GM23248 (cell line): Measurements from ENCODE around the gene ZNF708. TPM values are rescaled to one million over a fixed set of nuclear protein-coding genes. Genes with fewer than 3 reads are reported as not detected.

ENCODE experiments used
- DNase-seq: peaks from one replicate; pipeline ENCODE4 v3.0.0-alpha.2; 2015
- H2AFZ ChIP-seq: fragments of 200-600 bp; sonication (generic); 2 replicates; pipeline ENCODE4 v1.6.1; 2016; ENCODE audit warnings: antibody characterized with exemption
- H3F3A ChIP-seq: fragments of 200-600 bp; sonication (generic); 2 replicates; pipeline ENCODE4 v1.6.1; 2016; ENCODE audit warnings: mild to moderate bottlenecking, antibody characterized with exemption, mixed run types; ENCODE audit not compliant: insufficient read depth
- H3K27ac ChIP-seq: fragments of 200-600 bp; sonication (generic); 2 replicates; pipeline ENCODE4 v1.5.1; 2016; ENCODE audit warnings: mild to moderate bottlenecking
- H3K27me3 ChIP-seq: fragments of 200-600 bp; sonication (generic); replicated peaks from 2 replicates; pipeline ENCODE4 v1.6.1; 2016; ENCODE audit warnings: mild to moderate bottlenecking; ENCODE audit not compliant: insufficient read depth
- H3K36me3 ChIP-seq: fragments of 200-600 bp; sonication (generic); 2 replicates; pipeline ENCODE4 v1.6.1; 2016; ENCODE audit warnings: low read depth, mild to moderate bottlenecking
- H3K4me1 ChIP-seq: fragments of 200-600 bp; sonication (generic); 2 replicates; pipeline ENCODE4 v1.6.1; 2016; ENCODE audit warnings: mild to moderate bottlenecking; ENCODE audit not compliant: insufficient read depth
- H3K4me2 ChIP-seq: fragments of 200-600 bp; sonication (generic); one replicate; pipeline ENCODE4 v1.6.1; 2016; ENCODE audit warnings: mild to moderate bottlenecking; ENCODE audit not compliant: unreplicated experiment
- H3K4me3 ChIP-seq: fragments of 200-600 bp; sonication (generic); 2 replicates; pipeline ENCODE4 v1.5.1; 2016; ENCODE audit warnings: mild to moderate bottlenecking
- H3K79me2 ChIP-seq: fragments of 200-600 bp; sonication (generic); 2 replicates; pipeline ENCODE4 v1.6.1; 2016; ENCODE audit warnings: mild to moderate bottlenecking; ENCODE audit not compliant: insufficient read depth
- H3K9ac ChIP-seq: fragments of 200-600 bp; sonication (generic); 2 replicates; pipeline ENCODE4 v1.6.1; 2016; ENCODE audit warnings: mild to moderate bottlenecking
- H3K9me2 ChIP-seq: fragments of 200-600 bp; sonication (generic); 2 replicates; pipeline ENCODE4 v1.6.1; 2016; ENCODE audit warnings: mixed run types, mild to moderate bottlenecking, moderate library complexity; ENCODE audit not compliant: insufficient read depth
- H3K9me3 ChIP-seq: fragments of 200-600 bp; sonication (generic); one replicate; pipeline ENCODE4 v1.6.1; 2017; ENCODE audit warnings: low read depth
- H4K20me1 ChIP-seq: fragments of 200-600 bp; sonication (generic); 2 replicates; pipeline ENCODE4 v1.6.0; 2016; ENCODE audit not compliant: insufficient read depth
- EZH2 ChIP-seq: fragments of 200-600 bp; sonication (generic); IDR thresholded peaks from 2 replicates; pipeline ENCODE4 v1.6.1; 2018; ENCODE audit warnings: antibody characterized with exemption, mild to moderate bottlenecking; ENCODE audit not compliant: insufficient read depth, poor library complexity, severe bottlenecking
- EZH2phosphoT487 ChIP-seq: fragments of 200-600 bp; sonication (generic); IDR thresholded peaks from 2 replicates; pipeline ENCODE4 v1.6.1; 2018; ENCODE audit warnings: antibody characterized with exemption, moderate library complexity, mild to moderate bottlenecking, low read depth; ENCODE audit not compliant: insufficient read depth
- WGBS, 2 experiments: methylation state at CpG; one replicate each; pipeline ENCODE4 v1.1.6; 2015 to 2017; ENCODE audit warnings: low lambda C conversion rate in 2 of 2, low coverage in 1 of 2; ENCODE audit errors: missing lambda C conversion rate in 2 of 2; 5-methylcytosine and 5-hydroxymethylcytosine counted together
- in situ Hi-C: fragments of 300-500 bp; cut with MboI; formaldehyde crosslinking; loops from 2 replicates; pipeline ENCODE4 v1.15.0; 2020
- polyA plus RNA-seq: library from polyadenylated mRNA; unstranded; fragments of >200 nt; fragmentation: Nextera tagmentation; extraction: Ambion mirVana; gene quantifications from 2 replicates; pipeline ENCODE4 v1.2.1, GENCODE V29; 2016
- total RNA-seq: library from RNA; depleted of rRNA; stranded (reverse); fragments of >200 nt; shearing (Covaris generic); gene quantifications from 2 replicates; pipeline ENCODE4 v1.2.3, GENCODE V29; 2014

Gene ZNF708
- total and polyA plus RNA-seq, 2 experiments from 2014 or later = 2.1 to 3.0 TPM

- Histone ChIP-seq H2AFZ (no peak overlapping the region), H3K36me3 (no peaks in the 10 kb centered on the region), H3K9me2 (no peaks in the 10 kb centered on the region), H3F3A (no peaks in the 10 kb centered on the region), H3K79me2 (no peaks in the 10 kb centered on the region), H3K27ac (no peak overlapping the region), H3K27me3 (no peaks in the 10 kb centered on the region), H3K4me2 (no peak overlapping the region), H4K20me1 (no peaks in the 10 kb centered on the region), H3K4me1 (no peaks in the 10 kb centered on the region), H3K9ac (no peak overlapping the region), H3K9me3 (no peaks in the 10 kb centered on the region), H3K4me3 (no peak overlapping the region)
- in situ Hi-C loops = no loop called here
- no peak for DNase-seq
- 60 to 64% methylated on average over 2 of the region's 2 CpGs for WGBS, 2 experiments
- TF ChIP-seq EZH2 (no peak), EZH2phosphoT487 (no peak)
Measured at GRCh38 chr19:21335721-21336120, 6.5 kb upstream of the ZNF708 start.

- H3K9ac ChIP-seq = peak overlapping the region; percentile 100
- H3K9me3 ChIP-seq = peaks cover 2% of the 10 kb centered on the region
- no peak for TF ChIP-seq EZH2phosphoT487
- TF ChIP-seq EZH2 = no peak
- DNase-seq = no peak
- peaks cover 11% of the 10 kb centered on the region; the same call in 1 of the 2 replicates for H3F3A ChIP-seq
- peak overlapping the region; percentile 96 for H3K4me3 ChIP-seq
- peaks cover 12% of the 10 kb centered on the region for H3K4me1 ChIP-seq
- peaks cover 54% of the 10 kb centered on the region for H3K79me2 ChIP-seq
- no peaks in the 10 kb centered on the region for H4K20me1 ChIP-seq
- H3K27me3 ChIP-seq = no peaks in the 10 kb centered on the region
- 3 to 6% methylated on average over 6 of the region's 6 CpGs for WGBS, 2 experiments
- in situ Hi-C loops = no loop called here
- H3K9me2 ChIP-seq = no peaks in the 10 kb centered on the region
- H3K27ac ChIP-seq = peak overlapping the region; percentile 99
- H3K36me3 ChIP-seq = 0 out of 2 replicates have a peak, but pooled peaks cover 4% of the 10 kb centered on the region
- peak overlapping the region; percentile 92 for H2AFZ ChIP-seq
- H3K4me2 ChIP-seq = peak overlapping the region; percentile 98
Measured at GRCh38 chr19:21328406-21328805, 804 bp downstream of the ZNF708 start.

GRCh38 chr19:21326169-21326568 is 3.0 kb downstream of the ZNF708 start:
- H3K9me3 ChIP-seq = peaks cover 2% of the 10 kb centered on the region
- H3K4me1 ChIP-seq = peaks cover 33% of the 10 kb centered on the region
- peaks cover 74% of the 10 kb centered on the region for H3K79me2 ChIP-seq
- no peak overlapping the region for H3K27ac ChIP-seq
- WGBS, 2 experiments = 85 to 88% methylated on average over 2 of the region's 2 CpGs
- H2AFZ ChIP-seq = no peak overlapping the region
- H3K27me3 ChIP-seq = no peaks in the 10 kb centered on the region
- H4K20me1 ChIP-seq = no peaks in the 10 kb centered on the region
- no peaks in the 10 kb centered on the region for H3K9me2 ChIP-seq
- H3K4me2 ChIP-seq = no peak overlapping the region
- TF ChIP-seq EZH2phosphoT487 = no peak
- no peak for DNase-seq
- no peak overlapping the region for H3K9ac ChIP-seq
- no peak overlapping the region for H3K4me3 ChIP-seq
- in situ Hi-C loops = no loop called here
- H3F3A ChIP-seq = peaks cover 28% of the 10 kb centered on the region
- H3K36me3 ChIP-seq = 0 out of 2 replicates have a peak, but pooled peaks cover 4% of the 10 kb centered on the region

GRCh38 chr19:21323000-21323399 is 6.2 kb downstream of the ZNF708 start:
- in situ Hi-C loops = no loop called here
- no peaks in the 10 kb centered on the region for H3K27me3 ChIP-seq
- 29 to 35% methylated on average over 2 of the region's 2 CpGs for WGBS, 2 experiments
- peak overlapping the region; percentile 45 for H3K4me2 ChIP-seq
- peaks cover 21% of the 10 kb centered on the region for H3F3A ChIP-seq
- 0 out of 2 replicates have a peak, but pooled peaks cover 4% of the 10 kb centered on the region for H3K36me3 ChIP-seq
- H4K20me1 ChIP-seq = no peaks in the 10 kb centered on the region
- 0 out of 2 replicates have a peak overlapping the region, but pooled peaks have one; percentile 10 for H3K4me3 ChIP-seq
- H3K9me3 ChIP-seq = peaks cover 2% of the 10 kb centered on the region
- peak overlapping the region; percentile 93 for H3K27ac ChIP-seq
- H3K9ac ChIP-seq = peak overlapping the region; percentile 78
- no peaks in the 10 kb centered on the region for H3K9me2 ChIP-seq
- peaks cover 97% of the 10 kb centered on the region for H3K79me2 ChIP-seq
- H3K4me1 ChIP-seq = peaks cover 33% of the 10 kb centered on the region
- no peak for TF ChIP-seq EZH2phosphoT487
- TF ChIP-seq EZH2 = no peak
- peak overlapping the region; percentile 36; the same call in 1 of the 2 replicates for H2AFZ ChIP-seq
- DNase-seq = no peak
